OCI-LY1 (cell line): ENCODE results near the gene LRMDA.

Source experiments
- H2AFZ ChIP-seq: fragments of 200-600 bp; sonication (generic), shearing (Covaris generic); 2 replicates; pipeline ENCODE4 v1.6.0; 2014; ENCODE audit warnings: antibody characterized with exemption, mild to moderate bottlenecking, low read length
- H3F3A ChIP-seq: fragments of 200-600 bp; sonication (generic), shearing (Covaris generic); 2 replicates; pipeline ENCODE4 v1.6.0; 2014; ENCODE audit warnings: mild to moderate bottlenecking, antibody characterized with exemption, low read length, moderate library complexity; ENCODE audit not compliant: insufficient read depth
- H3K27ac ChIP-seq: fragments of 200-600 bp; sonication (generic); 2 replicates; pipeline ENCODE4 v1.5.1; 2014; ENCODE audit warnings: low read length, mixed run types, mild to moderate bottlenecking, low read depth; ENCODE audit not compliant: poor library complexity, severe bottlenecking
- H3K27me3 ChIP-seq: fragments of 200-600 bp; sonication (generic); 2 replicates; pipeline ENCODE4 v1.6.0; 2014; ENCODE audit warnings: antibody characterized with exemption, mild to moderate bottlenecking, low read length, moderate library complexity; ENCODE audit not compliant: insufficient read depth
- H3K36me3 ChIP-seq: fragments of 200-600 bp; sonication (generic); 2 replicates; pipeline ENCODE4 v1.6.1; 2014; ENCODE audit warnings: mild to moderate bottlenecking, antibody characterized with exemption, low read length, moderate library complexity, mixed read lengths; ENCODE audit not compliant: insufficient read depth
- H3K4me1 ChIP-seq: fragments of 200-600 bp; sonication (generic); 2 replicates; pipeline ENCODE4 v1.5.1; 2014; ENCODE audit warnings: mild to moderate bottlenecking, low read length, moderate library complexity; ENCODE audit not compliant: insufficient read depth, severe bottlenecking
- H3K4me2 ChIP-seq: fragments of 200-600 bp; sonication (generic), shearing (Covaris generic); 2 replicates; pipeline ENCODE4 v1.6.1; 2014; ENCODE audit warnings: low read length
- H3K4me3 ChIP-seq: fragments of 200-600 bp; sonication (generic); 2 replicates; pipeline ENCODE4 v1.5.1; 2014; ENCODE audit warnings: low read length, low read depth, mild to moderate bottlenecking, mixed read lengths; ENCODE audit not compliant: poor library complexity, severe bottlenecking
- H3K79me2 ChIP-seq: fragments of 200-600 bp; shearing (Covaris generic); 2 replicates; pipeline ENCODE4 v1.6.1; 2016; ENCODE audit warnings: mixed run types, low read length, mixed read lengths; ENCODE audit not compliant: insufficient read depth
- H3K9ac ChIP-seq: fragments of 200-600 bp; sonication (generic), shearing (Covaris generic); 2 replicates; pipeline ENCODE4 v1.6.1; 2014; ENCODE audit warnings: mild to moderate bottlenecking, low read length, mixed read lengths
- H3K9me2 ChIP-seq: fragments of 200-600 bp; sonication (generic), shearing (Covaris generic); 2 replicates; pipeline ENCODE4 v1.6.1; 2014; ENCODE audit warnings: low read depth, mild to moderate bottlenecking, low read length, mixed read lengths
- H3K9me3 ChIP-seq: fragments of 200-600 bp; shearing (Covaris generic); 2 replicates; pipeline ENCODE4 v1.6.1; 2014; ENCODE audit warnings: low read length, mixed read lengths
- H4K20me1 ChIP-seq: fragments of 200-600 bp; sonication (generic), shearing (Covaris generic); 2 replicates; pipeline ENCODE4 v1.6.0; 2016; ENCODE audit warnings: mild to moderate bottlenecking, low read length; ENCODE audit not compliant: insufficient read depth
- EZH2 ChIP-seq: fragments of 200-600 bp; sonication (generic), shearing (Covaris generic); IDR thresholded peaks from 2 replicates; pipeline ENCODE4 v1.8.0; 2017; ENCODE audit warnings: borderline replicate concordance, mixed run types, mild to moderate bottlenecking, antibody characterized with exemption, low read length, moderate library complexity, mixed read lengths
- TF ChIP-seq, protein P1 (sequence below): fragments of 200-600 bp; sonication (generic), shearing (Covaris generic); IDR thresholded peaks from 2 replicates; pipeline ENCODE4 v1.5.1; 2017; ENCODE audit warnings: mild to moderate bottlenecking, antibody characterized with exemption, low read length, moderate library complexity, mixed read lengths

Gene LRMDA

DNA sequence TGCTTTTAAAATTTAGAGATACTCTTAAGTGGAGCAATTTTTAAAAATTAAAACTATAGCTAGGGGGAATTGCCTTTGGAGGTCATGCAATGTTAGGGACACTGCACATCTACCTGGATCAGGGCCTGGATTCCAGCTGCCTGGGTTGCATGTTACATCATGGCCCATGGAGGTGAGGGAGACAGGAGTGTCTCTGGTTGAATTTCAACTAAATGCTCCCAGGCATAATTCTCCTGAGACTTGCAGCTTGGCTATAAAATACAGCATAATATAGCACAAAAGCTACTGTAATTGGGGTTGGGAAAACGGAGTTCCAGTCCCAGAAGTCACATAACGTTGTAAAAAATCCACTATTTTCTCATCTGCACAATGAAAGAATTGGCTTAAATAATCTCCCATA lies 782.5 kb downstream of the LRMDA start:
- Histone ChIP-seq H4K20me1 (no peaks in the 10 kb centered on the region), H3K4me2 (no peak overlapping the region), H3F3A (no peaks in the 10 kb centered on the region), H3K9ac (no peak overlapping the region), H3K9me3 (no peaks in the 10 kb centered on the region), H3K9me2 (no peaks in the 10 kb centered on the region), H3K27me3 (no peaks in the 10 kb centered on the region), H3K27ac (no peak overlapping the region), H2AFZ (no peak overlapping the region), H3K36me3 (no peaks in the 10 kb centered on the region), H3K79me2 (no peaks in the 10 kb centered on the region), H3K4me3 (no peak overlapping the region), H3K4me1 (no peaks in the 10 kb centered on the region)
- TF ChIP-seq EZH2: no peak
- TF ChIP-seq, protein P1, sequence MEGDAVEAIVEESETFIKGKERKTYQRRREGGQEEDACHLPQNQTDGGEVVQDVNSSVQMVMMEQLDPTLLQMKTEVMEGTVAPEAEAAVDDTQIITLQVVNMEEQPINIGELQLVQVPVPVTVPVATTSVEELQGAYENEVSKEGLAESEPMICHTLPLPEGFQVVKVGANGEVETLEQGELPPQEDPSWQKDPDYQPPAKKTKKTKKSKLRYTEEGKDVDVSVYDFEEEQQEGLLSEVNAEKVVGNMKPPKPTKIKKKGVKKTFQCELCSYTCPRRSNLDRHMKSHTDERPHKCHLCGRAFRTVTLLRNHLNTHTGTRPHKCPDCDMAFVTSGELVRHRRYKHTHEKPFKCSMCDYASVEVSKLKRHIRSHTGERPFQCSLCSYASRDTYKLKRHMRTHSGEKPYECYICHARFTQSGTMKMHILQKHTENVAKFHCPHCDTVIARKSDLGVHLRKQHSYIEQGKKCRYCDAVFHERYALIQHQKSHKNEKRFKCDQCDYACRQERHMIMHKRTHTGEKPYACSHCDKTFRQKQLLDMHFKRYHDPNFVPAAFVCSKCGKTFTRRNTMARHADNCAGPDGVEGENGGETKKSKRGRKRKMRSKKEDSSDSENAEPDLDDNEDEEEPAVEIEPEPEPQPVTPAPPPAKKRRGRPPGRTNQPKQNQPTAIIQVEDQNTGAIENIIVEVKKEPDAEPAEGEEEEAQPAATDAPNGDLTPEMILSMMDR: no peak

DNA sequence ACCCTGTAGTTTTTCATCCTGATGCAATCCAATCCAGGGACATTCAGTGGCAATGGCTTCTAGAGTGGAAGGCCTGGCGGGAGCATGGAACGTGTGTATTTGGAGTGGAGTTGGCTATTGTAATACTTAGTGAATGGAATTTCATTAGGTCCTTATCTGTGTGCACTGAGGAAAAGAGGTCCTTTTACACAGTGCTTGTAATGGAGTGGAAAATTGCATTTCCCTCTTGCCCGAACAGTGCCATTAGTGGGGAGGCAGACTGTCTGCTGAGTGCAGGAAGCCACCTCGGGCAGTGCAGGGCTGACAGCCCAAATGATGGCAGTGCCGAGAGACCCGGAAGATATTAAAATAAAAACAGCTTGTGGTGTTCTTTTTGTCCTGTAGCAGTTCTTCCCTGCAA lies 786.6 kb downstream of the LRMDA start:
- H3K9ac ChIP-seq: no peak overlapping the region
- no peaks in the 10 kb centered on the region for H4K20me1 ChIP-seq
- no peaks in the 10 kb centered on the region for H3K4me1 ChIP-seq
- no peak overlapping the region for H3K27ac ChIP-seq
- no peaks in the 10 kb centered on the region for H3K9me2 ChIP-seq
- no peaks in the 10 kb centered on the region for H3K36me3 ChIP-seq
- H3K4me3 ChIP-seq: no peak overlapping the region
- no peak overlapping the region for H3K4me2 ChIP-seq
- no peaks in the 10 kb centered on the region for H3K79me2 ChIP-seq
- no peak for TF ChIP-seq EZH2
- TF ChIP-seq, protein P1: no peak
- no peaks in the 10 kb centered on the region for H3K27me3 ChIP-seq
- no peaks in the 10 kb centered on the region for H3K9me3 ChIP-seq
- no peak overlapping the region for H2AFZ ChIP-seq
- no peaks in the 10 kb centered on the region for H3F3A ChIP-seq

DNA sequence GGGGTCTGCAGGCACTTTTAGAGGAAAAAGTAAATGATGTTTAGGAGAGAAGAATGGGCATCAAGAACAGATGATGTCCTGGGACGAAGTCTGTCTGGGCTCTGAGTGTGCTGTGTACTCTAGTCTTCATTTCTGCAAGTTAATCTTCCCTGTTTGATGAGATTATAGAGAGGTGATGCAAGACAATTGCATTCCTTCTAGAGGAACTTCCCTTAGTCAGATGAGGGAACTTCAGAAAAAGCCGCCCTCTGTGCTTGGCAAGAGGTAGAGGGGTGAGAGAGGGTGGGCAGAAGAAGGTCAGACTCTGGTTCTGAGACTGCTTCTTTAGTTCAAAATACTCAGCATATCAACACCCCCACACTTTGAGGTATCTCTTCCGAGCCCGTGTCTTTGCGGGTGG lies 797.9 kb downstream of the LRMDA start:
- H4K20me1 ChIP-seq: no peaks in the 10 kb centered on the region
- no peaks in the 10 kb centered on the region for H3K9me3 ChIP-seq
- no peak overlapping the region for H3K4me2 ChIP-seq
- H3K9ac ChIP-seq: no peak overlapping the region
- H3K79me2 ChIP-seq: no peaks in the 10 kb centered on the region
- H3K4me3 ChIP-seq: no peak overlapping the region
- H3K36me3 ChIP-seq: no peaks in the 10 kb centered on the region
- no peaks in the 10 kb centered on the region for H3F3A ChIP-seq
- H3K27ac ChIP-seq: no peak overlapping the region
- TF ChIP-seq EZH2: no peak
- TF ChIP-seq, protein P1: no peak
- H3K27me3 ChIP-seq: no peaks in the 10 kb centered on the region
- no peak overlapping the region for H2AFZ ChIP-seq
- H3K9me2 ChIP-seq: no peaks in the 10 kb centered on the region
- H3K4me1 ChIP-seq: no peaks in the 10 kb centered on the region
